Adipose tissue (tissue), 3 donors: Measurements from ENCODE around the gene KRT12. TPM values are rescaled to one million over a fixed set of nuclear protein-coding genes. Genes with fewer than 3 reads are reported as not detected.

Experiments used
- H3K27ac ChIP-seq: one replicate; pipeline ENCODE4 v1.5.1; 2013; ENCODE audit warnings: low read depth, low read length
- WGBS, 3 donors: extraction: QIAGEN DNeasy Blood & Tissue Kit; methylation state at CpG; one replicate each; pipeline ENCODE4 v1.1.7; 2013; 5-methylcytosine and 5-hydroxymethylcytosine counted together
- polyA plus RNA-seq, 3 donors: library from polyadenylated mRNA; stranded (reverse); fragments of 200-250 nt; gene quantifications; one replicate each; pipeline ENCODE4 v1.2.3, GENCODE V29; 2013
- donor health status: healthy with polysubstance abuse.
- donor health status: Bipolar disorder and iron deficiency.
- donor health status: healthy.

The KRT12 gene
- polyA plus RNA-seq, 3 donors, result not detected

DNA sequence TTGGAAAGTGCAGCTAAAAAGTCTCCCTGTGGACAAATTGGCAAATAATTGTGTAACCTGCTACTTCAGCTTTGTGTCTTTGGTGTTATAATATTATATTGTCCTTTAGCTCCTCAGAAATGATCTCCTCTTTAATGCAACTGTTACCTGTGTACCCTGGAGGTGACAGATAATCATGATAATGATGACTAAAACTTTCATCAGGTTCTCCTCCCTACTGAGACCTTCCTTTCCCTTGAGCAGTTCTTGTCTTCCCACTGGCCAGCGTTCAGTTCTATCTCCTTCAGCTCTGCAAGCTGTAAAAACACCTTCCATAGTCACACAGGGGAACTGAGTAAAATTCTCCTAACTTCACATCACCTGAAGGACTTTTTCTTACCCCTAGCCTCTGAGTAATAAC lies 14.7 kb downstream of the KRT12 start:
- WGBS, 3 donors, result 66 to 71% (median 70%) methylated on average over 1 of the region's 1 CpG
- H3K27ac ChIP-seq, result no peak overlapping the region

- 86 to 91% (median 89%) methylated on average over 3 of the region's 3 CpGs for WGBS, 3 donors
- no peak overlapping the region for H3K27ac ChIP-seq
Measured at GRCh38 chr17:40850293-40850972, 16.6 kb downstream of the KRT12 start.

DNA sequence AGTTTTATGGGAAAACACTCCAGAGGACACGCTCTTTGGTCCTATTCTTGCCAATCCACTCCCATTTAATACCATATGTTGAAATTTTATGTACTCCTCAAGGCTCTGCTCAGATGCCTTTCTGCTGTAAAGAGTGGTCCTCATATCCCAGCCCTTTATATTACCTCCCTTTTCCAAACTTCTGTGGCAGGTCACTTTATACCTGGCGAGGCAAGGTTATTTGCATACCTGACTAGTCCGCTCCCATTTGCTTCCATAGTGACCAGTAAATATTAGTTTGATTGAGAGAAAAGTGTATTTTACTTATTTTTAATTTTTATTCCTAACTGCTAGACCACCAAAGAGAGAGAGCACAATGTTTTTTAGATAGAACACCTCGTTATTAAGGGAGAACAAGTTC lies 17.3 kb downstream of the KRT12 start:
- H3K27ac ChIP-seq, result no peak overlapping the region
- WGBS, 3 donors, result 89 to 94% (median 93%) methylated on average over 4 of the region's 4 CpGs

GRCh38 chr17:40848583-40849235 lies 18.3 kb downstream of the KRT12 start:
- WGBS, 3 donors, result 62 to 83% (median 72%) methylated on average over 1 of the region's 1 CpG
- H3K27ac ChIP-seq, result no peak overlapping the region

DNA sequence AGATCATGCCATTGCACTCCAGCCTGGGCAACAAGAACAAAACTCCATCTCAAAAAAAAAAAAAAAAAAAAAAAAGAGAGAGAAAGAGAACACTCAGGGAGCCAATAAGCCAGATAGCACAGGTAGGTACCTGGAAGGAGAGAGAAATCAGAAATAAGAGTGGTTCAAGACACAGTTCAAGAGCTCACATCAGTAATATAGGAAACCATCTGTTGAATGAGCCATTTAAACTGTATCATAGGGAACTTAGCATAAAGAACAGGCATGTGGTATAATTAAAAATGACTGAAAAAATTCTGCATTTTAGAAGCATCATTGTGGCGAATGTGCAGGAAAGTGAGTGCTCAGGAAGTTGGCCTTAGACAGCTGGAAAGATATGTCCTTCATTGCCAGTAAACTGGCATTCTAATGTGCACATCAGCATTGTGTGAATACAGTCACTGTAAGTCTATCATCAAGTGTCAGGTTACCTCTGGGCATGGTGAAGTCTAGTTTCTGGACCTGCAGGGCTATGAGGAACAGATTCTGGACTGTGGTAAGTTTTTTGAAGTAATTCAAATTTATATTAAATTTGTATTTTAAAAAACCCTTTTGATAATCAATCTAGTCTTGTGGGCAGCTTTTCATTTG lies 20.4 kb downstream of the KRT12 start:
- no peak overlapping the region for H3K27ac ChIP-seq
- 64 to 89% (median 72%) methylated on average over 1 of the region's 1 CpG for WGBS, 3 donors

DNA sequence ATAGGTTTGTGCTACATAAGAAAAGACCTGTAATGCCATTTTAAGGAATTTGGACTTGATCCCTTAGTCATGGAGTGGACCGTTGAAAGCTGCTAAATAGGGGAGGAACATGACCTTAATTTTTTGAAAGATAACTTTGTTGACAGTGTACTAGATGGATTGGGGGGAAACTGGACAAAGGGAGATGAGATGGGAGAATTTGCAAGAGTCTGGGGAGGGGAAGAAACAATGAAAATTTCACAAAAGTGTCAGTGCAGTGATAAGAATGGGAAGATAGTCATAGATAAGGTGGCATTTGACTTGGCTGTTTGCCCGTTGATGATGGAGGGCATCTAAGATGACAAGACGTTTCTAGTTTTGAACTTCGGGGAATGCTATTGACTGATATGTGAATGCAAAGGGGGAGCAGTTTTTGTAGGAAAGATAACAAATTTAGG lies 22.3 kb downstream of the KRT12 start:
- WGBS, 3 donors, result 56 to 81% (median 73%) methylated on average over 4 of the region's 4 CpGs
- no peak overlapping the region for H3K27ac ChIP-seq

DNA sequence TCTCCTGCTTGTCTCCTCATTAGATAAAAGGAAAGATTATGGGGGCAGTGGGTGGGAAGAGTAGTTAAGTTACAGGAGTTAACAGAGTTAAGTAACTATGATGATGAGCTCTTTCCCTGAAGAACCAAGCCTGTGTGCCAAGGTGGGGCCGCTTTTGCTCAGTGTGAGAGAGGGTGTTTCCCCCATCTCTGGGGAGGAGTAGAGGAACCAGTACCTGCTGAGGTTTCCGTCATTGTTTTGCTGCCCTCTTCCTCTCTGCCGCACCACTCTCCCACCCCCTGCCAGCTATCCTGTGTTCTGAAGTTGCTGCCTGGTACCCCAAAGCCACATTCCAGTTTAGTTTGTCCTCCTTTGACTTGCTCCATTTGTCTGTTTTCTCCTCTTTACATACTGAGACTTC lies 23.8 kb downstream of the KRT12 start:
- H3K27ac ChIP-seq, result no peak overlapping the region
- 52 to 70% (median 57%) methylated on average over 3 of the region's 3 CpGs for WGBS, 3 donors

DNA sequence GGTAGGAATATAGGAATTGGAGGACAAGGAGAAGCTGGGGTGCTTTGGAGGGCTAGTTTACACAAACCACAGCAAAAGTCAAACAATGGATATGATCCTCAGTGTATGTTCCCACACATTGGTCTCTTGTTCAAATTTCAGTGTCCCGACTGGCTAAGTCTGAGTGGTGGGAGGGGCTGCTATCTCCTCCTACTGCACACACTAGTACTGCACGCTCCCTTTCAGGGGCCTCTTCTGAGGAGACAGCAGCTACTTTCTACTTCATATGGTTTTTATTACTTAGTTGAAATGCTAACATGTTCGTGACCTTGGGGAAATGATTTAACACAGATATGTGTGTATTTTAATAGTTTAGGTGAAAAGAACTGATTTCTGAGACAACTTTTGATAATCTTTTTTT lies 25.8 kb downstream of the KRT12 start:
- WGBS, 3 donors, result 59 to 81% (median 68%) methylated on average over 3 of the region's 3 CpGs
- no peak overlapping the region for H3K27ac ChIP-seq

- 59 to 80% (median 76%) methylated on average over 3 of the region's 3 CpGs for WGBS, 3 donors
- no peak overlapping the region for H3K27ac ChIP-seq
Measured at GRCh38 chr17:40839194-40839593, 27.8 kb downstream of the KRT12 start.

- H3K27ac ChIP-seq, result no peak overlapping the region
- 96 to 99% (median 98%) methylated on average over 4 of the region's 4 CpGs for WGBS, 3 donors
Measured at GRCh38 chr17:40836020-40836419, 31.0 kb downstream of the KRT12 start.

DNA sequence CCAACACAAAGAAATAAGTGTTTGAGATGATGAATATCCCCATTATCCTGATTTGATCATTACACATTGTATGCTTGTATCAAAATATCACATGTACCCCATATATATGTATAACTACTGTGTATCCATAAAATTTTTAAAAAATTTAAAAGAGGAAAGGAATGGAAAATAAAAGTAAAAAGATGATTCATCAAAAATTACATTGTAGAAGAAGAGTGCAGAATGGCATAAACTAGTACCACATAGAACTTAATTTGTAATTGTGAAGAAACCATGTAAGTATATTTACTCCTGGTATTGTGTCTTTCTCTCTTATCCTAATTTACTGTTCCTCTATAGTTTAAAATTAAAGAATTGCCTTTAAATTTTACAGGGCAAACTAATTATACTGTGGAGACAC lies 33.1 kb downstream of the KRT12 start:
- no peak overlapping the region for H3K27ac ChIP-seq

GRCh38 chr17:40832840-40833239 lies 34.2 kb downstream of the KRT12 start:
- no peak overlapping the region for H3K27ac ChIP-seq
- 68 to 80% (median 76%) methylated on average over 3 of the region's 3 CpGs for WGBS, 3 donors

- H3K27ac ChIP-seq, result no peak overlapping the region
- 87 to 98% (median 94%) methylated on average over 2 of the region's 2 CpGs for WGBS, 3 donors
Measured at GRCh38 chr17:40830085-40830776, 36.8 kb downstream of the KRT12 start.

- H3K27ac ChIP-seq, result no peak overlapping the region
- 65 to 84% (median 81%) methylated on average over 4 of the region's 4 CpGs for WGBS, 3 donors
Measured at GRCh38 chr17:40828454-40829044, 38.5 kb downstream of the KRT12 start.

GRCh38 chr17:40827746-40828453 lies 39.1 kb downstream of the KRT12 start:
- no peak overlapping the region for H3K27ac ChIP-seq

GRCh38 chr17:40825599-40825998 lies 41.4 kb downstream of the KRT12 start:
- no peak overlapping the region for H3K27ac ChIP-seq
- 91 to 95% (median 93%) methylated on average over 2 of the region's 2 CpGs for WGBS, 3 donors

More at GRCh38 chr17:40827746-40828453, 39.1 kb downstream of the KRT12 start:
- WGBS, 3 donors, result 72 to 79% (median 79%) methylated on average over 7 of the region's 7 CpGs

GRCh38 chr17:40824015-40824832 lies 42.8 kb downstream of the KRT12 start:
- WGBS, 3 donors, result 90 to 97% (median 94%) methylated on average over 1 of the region's 1 CpG
- no peak overlapping the region for H3K27ac ChIP-seq
